ENCODE measurements around the gene SH3BP4.

DNA sequence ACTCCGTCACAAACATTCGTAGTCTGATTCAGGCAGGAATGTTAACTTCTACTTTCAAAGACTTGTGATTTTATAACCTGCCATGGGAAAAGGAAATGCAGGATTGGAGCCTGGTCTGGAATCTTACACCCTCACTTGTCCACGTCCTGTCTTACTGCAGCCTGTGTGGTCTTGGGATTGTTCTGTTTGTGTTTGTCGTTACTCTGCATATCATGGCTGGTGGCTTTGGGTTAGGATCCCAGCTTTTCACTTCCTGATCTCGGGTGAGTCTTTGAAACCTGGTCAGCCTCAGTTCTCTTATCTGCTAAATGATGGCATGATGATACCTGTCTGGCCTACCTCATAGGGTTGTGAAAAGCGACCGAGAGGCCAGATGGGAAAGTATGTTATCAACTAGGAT, 34.6 kb downstream of the SH3BP4 start:
- TF ChIP-seq EZH2 (IDR thresholded peaks at IDR 0.05; ENCODE audit: borderline replicate concordance, low read depth, low read length, poor library complexity, severe bottlenecking), result no peak
- TF ChIP-seq, protein P1, sequence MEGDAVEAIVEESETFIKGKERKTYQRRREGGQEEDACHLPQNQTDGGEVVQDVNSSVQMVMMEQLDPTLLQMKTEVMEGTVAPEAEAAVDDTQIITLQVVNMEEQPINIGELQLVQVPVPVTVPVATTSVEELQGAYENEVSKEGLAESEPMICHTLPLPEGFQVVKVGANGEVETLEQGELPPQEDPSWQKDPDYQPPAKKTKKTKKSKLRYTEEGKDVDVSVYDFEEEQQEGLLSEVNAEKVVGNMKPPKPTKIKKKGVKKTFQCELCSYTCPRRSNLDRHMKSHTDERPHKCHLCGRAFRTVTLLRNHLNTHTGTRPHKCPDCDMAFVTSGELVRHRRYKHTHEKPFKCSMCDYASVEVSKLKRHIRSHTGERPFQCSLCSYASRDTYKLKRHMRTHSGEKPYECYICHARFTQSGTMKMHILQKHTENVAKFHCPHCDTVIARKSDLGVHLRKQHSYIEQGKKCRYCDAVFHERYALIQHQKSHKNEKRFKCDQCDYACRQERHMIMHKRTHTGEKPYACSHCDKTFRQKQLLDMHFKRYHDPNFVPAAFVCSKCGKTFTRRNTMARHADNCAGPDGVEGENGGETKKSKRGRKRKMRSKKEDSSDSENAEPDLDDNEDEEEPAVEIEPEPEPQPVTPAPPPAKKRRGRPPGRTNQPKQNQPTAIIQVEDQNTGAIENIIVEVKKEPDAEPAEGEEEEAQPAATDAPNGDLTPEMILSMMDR (conservative IDR thresholded peaks at IDR 0.05; ENCODE audit: low read depth, low read length), result no peak
